Transverse colon (tissue), 4 donors: ENCODE results near the gene NPAS4. TPM values are rescaled to one million over a fixed set of nuclear protein-coding genes. Genes with fewer than 3 reads are reported as not detected.

Source experiments
- DNase-seq: peaks from one replicate; pipeline ENCODE4 v3.0.0-alpha.2; 2019
- H3K27ac ChIP-seq, 4 donors: fragments of 200-600 bp; sonication (generic); 2 replicates each; pipeline ENCODE4 v1.5.1; 2016 to 2018; ENCODE audit warnings: inconsistent platforms in 4 of 4
- H3K27me3 ChIP-seq: fragments of 200-600 bp; sonication (generic); 2 replicates; pipeline ENCODE4 v1.5.1; 2017; ENCODE audit warnings: inconsistent platforms
- H3K36me3 ChIP-seq, 4 donors: fragments of 200-600 bp; sonication (generic); 2 replicates each; pipeline ENCODE4 v1.5.1; 2017 to 2019; ENCODE audit warnings: inconsistent platforms in 4 of 4
- H3K4me1 ChIP-seq, 4 donors: fragments of 200-600 bp; sonication (generic); 2 replicates each; pipeline ENCODE4 v1.5.1; 2017 to 2020; ENCODE audit warnings: inconsistent platforms in 4 of 4
- H3K4me3 ChIP-seq, 4 donors: fragments of 200-600 bp; sonication (generic); 1 replicate in 1 of 4; 2 replicates in 3 of 4; pipeline versions ENCODE4 v1.5.1 to v1.6.1; 2017 to 2019; ENCODE audit warnings: inconsistent platforms in 4 of 4
- H3K9me3 ChIP-seq, 2 donors: fragments of 200-600 bp; sonication (generic); 2 replicates each; pipeline ENCODE4 v1.5.1; 2017 to 2019; ENCODE audit warnings: inconsistent platforms in 2 of 2
- EP300 ChIP-seq: sonication (generic); formaldehyde crosslinking; IDR thresholded peaks from one replicate; pipeline ENCODE4 v1.6.1; 2017; ENCODE audit warnings: antibody characterized with exemption, low read depth
- POLR2A ChIP-seq: fragments of 450-650 bp; IDR thresholded peaks from one replicate; pipeline ENCODE4 v1.6.1; 2016; ENCODE audit warnings: antibody characterized with exemption, mild to moderate bottlenecking, moderate library complexity
- POLR2AphosphoS5 ChIP-seq, 3 donors: sonication (generic); formaldehyde crosslinking; IDR thresholded peaks; one replicate each; pipeline ENCODE4 v1.6.1; 2016; ENCODE audit warnings: antibody characterized with exemption in 3 of 3
- WGBS, 2 donors: methylation state at CpG; one replicate each; pipeline ENCODE4 v1.1.5; 2018; ENCODE audit warnings: low coverage in 1 of 2; 5-methylcytosine and 5-hydroxymethylcytosine counted together
- in situ Hi-C, 4 donors: fragments of 200-750 bp; cut with MboI; loops; one replicate each; pipeline versions ENCODE4 v1.15.0 to v1.15.1; 2017; ENCODE audit warnings: low sequenced_read_pairs in 3 of 4, low pct_ligation_motif_present in 1 of 4, low pct_unique_long_range_greater_than_20kb in 1 of 4
- intact Hi-C: fragments of 100-400 bp; cut with DNase I; formaldehyde crosslinking; loops from one replicate; pipeline ENCODE4 v1.15.1; 2023; ENCODE audit warnings: low total_unique reads
- total RNA-seq, 4 donors: library from RNA; depleted of rRNA; stranded (reverse); fragments of >200 nt; gene quantifications; one replicate each; pipeline ENCODE4 v1.1.0, GENCODE V29; 2016
- TF ChIP-seq, protein P1 (sequence below), 5 experiments: fragments of 200-600 bp in 3 of 5; fragments of 450-650 bp in 2 of 5; sonication (generic) in 3 of 5; IDR thresholded peaks; 1 replicate in 2 of 5; 2 replicates in 3 of 5; pipeline ENCODE4 v1.5.1; 2016 to 2017; ENCODE audit warnings: antibody characterized with exemption in 5 of 5, inconsistent platforms in 3 of 5, mild to moderate bottlenecking in 2 of 5, moderate library complexity in 1 of 5

The NPAS4 gene
- total RNA-seq, 4 donors from 2014 or later, result 0.16 TPM; not detected in 3

DNA sequence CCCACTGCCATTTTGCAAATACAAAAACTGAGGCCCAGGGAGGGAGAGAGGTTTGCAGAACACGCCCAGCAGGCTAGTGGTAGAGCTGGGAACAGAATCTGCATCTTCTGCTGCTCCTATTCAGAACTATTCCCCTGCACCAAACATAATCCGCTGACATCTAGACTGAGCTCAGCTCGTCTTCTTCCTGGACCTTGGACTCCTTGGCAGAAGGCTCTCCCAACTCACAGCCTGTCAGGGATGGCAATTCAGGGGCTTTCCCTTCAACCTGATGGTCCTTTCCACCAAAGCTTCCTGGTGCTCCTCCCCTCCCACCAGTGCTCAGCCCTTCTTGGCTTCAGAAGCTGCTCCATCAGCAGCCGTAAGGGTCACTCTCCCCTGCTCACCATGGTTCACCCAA is 9.5 kb upstream of the NPAS4 start:
- 49% methylated on average over 4 of the region's 4 CpGs; no CpG with 5 or more reads in 1 of the 2 donors for WGBS, 2 donors
- intact Hi-C loops (no loop called here), in situ Hi-C loops (loop anchor here in 1 of 4 donors (25.0 kb wide), 1 partner anchor 426 kb away; the partner anchor contains the start of gene RCE1)
- Histone ChIP-seq H3K27ac (peak overlapping the region in 3 of 4 donors; percentile 79 to 87 (median 85)), H3K4me3 (no peak overlapping the region), H3K27me3 (peaks cover 34% of the 10 kb centered on the region), H3K4me1 (peaks cover 0 to 18% (median 9%) of the 10 kb centered on the region in 4 donors), H3K36me3 (no peaks in the 10 kb centered on the region), H3K9me3 (no peaks in the 10 kb centered on the region)
- TF ChIP-seq EP300, result no peak
- no peak for TF ChIP-seq POLR2AphosphoS5 (IDR thresholded peaks at IDR 0.05)
- no peak for TF ChIP-seq POLR2A
- TF ChIP-seq, protein P1, sequence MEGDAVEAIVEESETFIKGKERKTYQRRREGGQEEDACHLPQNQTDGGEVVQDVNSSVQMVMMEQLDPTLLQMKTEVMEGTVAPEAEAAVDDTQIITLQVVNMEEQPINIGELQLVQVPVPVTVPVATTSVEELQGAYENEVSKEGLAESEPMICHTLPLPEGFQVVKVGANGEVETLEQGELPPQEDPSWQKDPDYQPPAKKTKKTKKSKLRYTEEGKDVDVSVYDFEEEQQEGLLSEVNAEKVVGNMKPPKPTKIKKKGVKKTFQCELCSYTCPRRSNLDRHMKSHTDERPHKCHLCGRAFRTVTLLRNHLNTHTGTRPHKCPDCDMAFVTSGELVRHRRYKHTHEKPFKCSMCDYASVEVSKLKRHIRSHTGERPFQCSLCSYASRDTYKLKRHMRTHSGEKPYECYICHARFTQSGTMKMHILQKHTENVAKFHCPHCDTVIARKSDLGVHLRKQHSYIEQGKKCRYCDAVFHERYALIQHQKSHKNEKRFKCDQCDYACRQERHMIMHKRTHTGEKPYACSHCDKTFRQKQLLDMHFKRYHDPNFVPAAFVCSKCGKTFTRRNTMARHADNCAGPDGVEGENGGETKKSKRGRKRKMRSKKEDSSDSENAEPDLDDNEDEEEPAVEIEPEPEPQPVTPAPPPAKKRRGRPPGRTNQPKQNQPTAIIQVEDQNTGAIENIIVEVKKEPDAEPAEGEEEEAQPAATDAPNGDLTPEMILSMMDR (IDR thresholded peaks at IDR 0.05), result no peak
- DNase-seq, result no peak

- Histone ChIP-seq H3K9me3 (no peaks in the 10 kb centered on the region), H3K27me3 (peaks cover 34% of the 10 kb centered on the region), H3K27ac (peak overlapping the region in 3 of 4 donors; percentile 79 to 87 (median 85)), H3K36me3 (no peaks in the 10 kb centered on the region), H3K4me1 (peaks cover 0 to 18% (median 9%) of the 10 kb centered on the region in 4 donors), H3K4me3 (no peak overlapping the region)
- in situ Hi-C loops (loop anchor here in 1 of 4 donors (25.0 kb wide), 1 partner anchor 425 kb away; the partner anchor contains the start of gene RCE1), intact Hi-C loops (no loop called here)
- TF ChIP-seq, protein P1 (IDR thresholded peaks at IDR 0.05), result no peak
- no peak for TF ChIP-seq EP300
- 71% methylated on average over 7 of the region's 7 CpGs; no CpG with 5 or more reads in 1 of the 2 donors for WGBS, 2 donors
- DNase-seq, result no peak
Observed at GRCh38 chr11:66412110-66412509, 8.7 kb upstream of the NPAS4 start.

DNA sequence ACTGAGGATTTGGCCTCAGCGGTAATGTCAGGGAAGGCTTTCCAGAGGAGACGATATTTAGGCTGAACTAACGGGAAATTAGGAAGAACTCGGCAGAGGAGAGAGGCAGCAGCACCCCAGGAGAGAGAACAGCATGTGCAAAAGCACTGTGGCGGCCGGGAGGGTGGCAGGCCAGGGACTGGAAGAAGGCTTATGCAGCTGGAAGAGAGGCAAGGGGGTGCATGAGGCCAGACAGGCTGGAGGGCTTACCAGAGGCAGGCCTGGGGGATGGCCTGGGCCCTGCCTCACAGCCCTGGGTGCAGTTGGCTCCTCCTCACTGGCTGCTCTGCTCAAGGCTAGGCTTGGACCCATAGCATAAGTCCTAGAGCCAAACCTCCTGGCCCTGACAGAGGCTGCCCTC is 7.7 kb upstream of the NPAS4 start:
- in situ Hi-C loops, result loop anchor here in 1 of 4 donors (25.0 kb wide), 1 partner anchor 424 kb away; the partner anchor contains the start of gene RCE1
- WGBS, 2 donors, result 84% methylated on average over 6 of the region's 6 CpGs; no CpG with 5 or more reads in 1 of the 2 donors

GRCh38 chr11:66414120-66414934 is 6.5 kb upstream of the NPAS4 start:
- Histone ChIP-seq H3K4me1 (peaks cover 0 to 23% (median 5%) of the 10 kb centered on the region in 4 donors), H3K36me3 (no peaks in the 10 kb centered on the region), H3K27ac (no peak overlapping the region), H3K27me3 (peaks cover 31% of the 10 kb centered on the region), H3K9me3 (no peaks in the 10 kb centered on the region), H3K4me3 (no peak overlapping the region)
- WGBS, 2 donors, result 59% methylated on average over 9 to 12 of the region's 12 CpGs
- intact Hi-C loops (no loop called here), in situ Hi-C loops (loop anchor here in 1 of 4 donors (25.0 kb wide), 1 partner anchor 423 kb away; the partner anchor contains the start of gene RCE1)
- TF ChIP-seq POLR2A, result no peak
- TF ChIP-seq EP300, result no peak
- TF ChIP-seq POLR2AphosphoS5 (IDR thresholded peaks at IDR 0.05), result no peak
- TF ChIP-seq, protein P1 (IDR thresholded peaks at IDR 0.05), result no peak
- DNase-seq, result no peak

More for the DNA sequence above, 7.7 kb upstream of the NPAS4 start:
- intact Hi-C loops, result no loop called here
- H3K27ac ChIP-seq, result no peak overlapping the region
- peaks cover 0 to 21% (median 9%) of the 10 kb centered on the region in 4 donors for H3K4me1 ChIP-seq
- no peaks in the 10 kb centered on the region for H3K36me3 ChIP-seq
- H3K9me3 ChIP-seq, result no peaks in the 10 kb centered on the region
- no peak for TF ChIP-seq POLR2AphosphoS5 (IDR thresholded peaks at IDR 0.05)
- TF ChIP-seq, protein P1 (IDR thresholded peaks at IDR 0.05), result no peak
- no peak for TF ChIP-seq POLR2A
- no peak for TF ChIP-seq EP300
- H3K4me3 ChIP-seq, result no peak overlapping the region
- H3K27me3 ChIP-seq, result peaks cover 34% of the 10 kb centered on the region
- no peak for DNase-seq
